Neural progenitor cell (in vitro differentiated cells): ENCODE measurements around the gene CAMK1D.

Experiments
- CTCF ChIP-seq: fragments of 200-600 bp; sonication (generic); IDR thresholded peaks from 2 replicates; pipeline ENCODE4 v1.5.1; 2017; ENCODE audit warnings: antibody characterized with exemption, mild to moderate bottlenecking
- EZH2 ChIP-seq: fragments of 200-600 bp; sonication (generic); IDR thresholded peaks from 2 replicates; pipeline ENCODE4 v1.6.1; 2017; ENCODE audit warnings: antibody characterized with exemption, mild to moderate bottlenecking, moderate library complexity
- EZH2phosphoT487 ChIP-seq: fragments of 200-600 bp; sonication (generic); IDR thresholded peaks from 2 replicates; pipeline ENCODE4 v1.6.1; 2017; ENCODE audit warnings: antibody characterized with exemption

DNA sequence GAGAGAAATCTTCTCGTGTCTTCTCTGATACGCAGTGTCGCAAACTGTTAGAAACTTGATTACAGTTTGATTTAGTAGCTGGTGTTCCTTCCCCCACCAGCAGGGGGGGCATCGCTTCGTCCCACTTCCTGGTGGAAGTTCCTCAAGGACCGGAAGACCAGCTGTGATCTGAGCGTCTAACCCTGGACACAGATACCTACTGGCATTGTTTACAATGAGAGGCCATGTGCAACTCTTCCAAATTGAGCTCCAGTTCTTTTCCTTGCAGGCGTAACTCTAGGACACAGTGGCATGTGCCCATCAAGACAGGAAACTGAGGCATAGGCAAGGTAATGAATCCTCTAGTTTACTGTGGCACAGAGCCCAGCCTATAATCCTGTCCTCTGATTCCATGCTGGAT is 433.2 kb downstream of the CAMK1D start:
- TF ChIP-seq CTCF (peak; percentile 80), EZH2 (no peak), EZH2phosphoT487 (no peak)
